ENCODE measurements around the gene GRID2IP.
"Not testable (repeated sequence)": the region's sequence is repeated elsewhere in the genome, so short reads cannot be mapped to it uniquely, and the experiment has no call there.

GRCh38 chr7:6585746-6586432, 34.6 kb upstream of the GRID2IP start:
- TF ChIP-seq, protein P1, sequence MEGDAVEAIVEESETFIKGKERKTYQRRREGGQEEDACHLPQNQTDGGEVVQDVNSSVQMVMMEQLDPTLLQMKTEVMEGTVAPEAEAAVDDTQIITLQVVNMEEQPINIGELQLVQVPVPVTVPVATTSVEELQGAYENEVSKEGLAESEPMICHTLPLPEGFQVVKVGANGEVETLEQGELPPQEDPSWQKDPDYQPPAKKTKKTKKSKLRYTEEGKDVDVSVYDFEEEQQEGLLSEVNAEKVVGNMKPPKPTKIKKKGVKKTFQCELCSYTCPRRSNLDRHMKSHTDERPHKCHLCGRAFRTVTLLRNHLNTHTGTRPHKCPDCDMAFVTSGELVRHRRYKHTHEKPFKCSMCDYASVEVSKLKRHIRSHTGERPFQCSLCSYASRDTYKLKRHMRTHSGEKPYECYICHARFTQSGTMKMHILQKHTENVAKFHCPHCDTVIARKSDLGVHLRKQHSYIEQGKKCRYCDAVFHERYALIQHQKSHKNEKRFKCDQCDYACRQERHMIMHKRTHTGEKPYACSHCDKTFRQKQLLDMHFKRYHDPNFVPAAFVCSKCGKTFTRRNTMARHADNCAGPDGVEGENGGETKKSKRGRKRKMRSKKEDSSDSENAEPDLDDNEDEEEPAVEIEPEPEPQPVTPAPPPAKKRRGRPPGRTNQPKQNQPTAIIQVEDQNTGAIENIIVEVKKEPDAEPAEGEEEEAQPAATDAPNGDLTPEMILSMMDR (IDR thresholded peaks at IDR 0.05), result not testable (repeated sequence)
- TF ChIP-seq ZFX (IDR thresholded peaks at IDR 0.05; ENCODE audit: borderline replicate concordance), result not testable (repeated sequence)

Measured in 22Rv1 (cell line).